Umbilical cord (tissue), 2 donors: ENCODE measurements around the gene TNNT2. TPM values are rescaled to one million over a fixed set of nuclear protein-coding genes. Genes with fewer than 3 reads are reported as not detected.

Source experiments
- DNase-seq: peaks from one replicate; pipeline ENCODE4 v3.0.0-alpha.2; 2015; ENCODE audit warnings: low spot score
- total RNA-seq: library from RNA; depleted of rRNA; stranded (reverse); fragments of >200 nt; gene quantifications from one replicate; pipeline ENCODE4 v1.2.3, GENCODE V29; 2014; ENCODE audit warnings: low replicate concordance; ENCODE audit not compliant: insufficient read depth

TNNT2 gene
- 2.6 TPM for total RNA-seq

GRCh38 chr1:201377611-201378092 is at the start of gene TNNT2:
TNNT2 (minus strand) TSS chr1:201377680; CDS start chr1:201373254, 4,426 bp downstream.
- peak; percentile 97 for DNase-seq

- no peak for DNase-seq
Measured at GRCh38 chr1:201426479-201427310, 49.2 kb upstream of the TNNT2 start.

GRCh38 chr1:201424146-201424545 is 46.7 kb upstream of the TNNT2 start:
- no peak for DNase-seq

- DNase-seq, result no peak
Measured at GRCh38 chr1:201423655-201424054, 46.2 kb upstream of the TNNT2 start.

- no peak for DNase-seq
Measured at GRCh38 chr1:201422436-201423030, 45.1 kb upstream of the TNNT2 start.

GRCh38 chr1:201422026-201422425 is 44.5 kb upstream of the TNNT2 start:
- no peak for DNase-seq

GRCh38 chr1:201421041-201421440 is 43.6 kb upstream of the TNNT2 start:
- DNase-seq, result peak; percentile 31

- DNase-seq, result no peak
Measured at GRCh38 chr1:201420608-201421002, 43.1 kb upstream of the TNNT2 start.

GRCh38 chr1:201419746-201420607 is 42.5 kb upstream of the TNNT2 start:
- DNase-seq, result peak; percentile 91

- DNase-seq, result no peak
Measured at GRCh38 chr1:201419256-201419655, 41.8 kb upstream of the TNNT2 start.

GRCh38 chr1:201418461-201418860 is 41.0 kb upstream of the TNNT2 start:
- DNase-seq, result no peak

- no peak for DNase-seq
Measured at GRCh38 chr1:201414051-201414738, 36.7 kb upstream of the TNNT2 start.

GRCh38 chr1:201411292-201411691 is 33.8 kb upstream of the TNNT2 start:
- DNase-seq, result no peak

- peak; percentile 84 for DNase-seq
Measured at GRCh38 chr1:201409440-201409839, 32.0 kb upstream of the TNNT2 start.

GRCh38 chr1:201408834-201409200 is 31.3 kb upstream of the TNNT2 start:
- DNase-seq, result no peak

- peak; percentile 83 for DNase-seq
Measured at GRCh38 chr1:201408176-201408833, 30.8 kb upstream of the TNNT2 start.

GRCh38 chr1:201406831-201407406 is 29.4 kb upstream of the TNNT2 start:
- no peak for DNase-seq

- no peak for DNase-seq
Measured at GRCh38 chr1:201405484-201405831, 28.0 kb upstream of the TNNT2 start.

- DNase-seq, result no peak
Measured at GRCh38 chr1:201404722-201405483, 27.4 kb upstream of the TNNT2 start.

- no peak for DNase-seq
Measured at GRCh38 chr1:201404055-201404454, 26.6 kb upstream of the TNNT2 start.
